ENCODE results near the gene RAB25.

DNA sequence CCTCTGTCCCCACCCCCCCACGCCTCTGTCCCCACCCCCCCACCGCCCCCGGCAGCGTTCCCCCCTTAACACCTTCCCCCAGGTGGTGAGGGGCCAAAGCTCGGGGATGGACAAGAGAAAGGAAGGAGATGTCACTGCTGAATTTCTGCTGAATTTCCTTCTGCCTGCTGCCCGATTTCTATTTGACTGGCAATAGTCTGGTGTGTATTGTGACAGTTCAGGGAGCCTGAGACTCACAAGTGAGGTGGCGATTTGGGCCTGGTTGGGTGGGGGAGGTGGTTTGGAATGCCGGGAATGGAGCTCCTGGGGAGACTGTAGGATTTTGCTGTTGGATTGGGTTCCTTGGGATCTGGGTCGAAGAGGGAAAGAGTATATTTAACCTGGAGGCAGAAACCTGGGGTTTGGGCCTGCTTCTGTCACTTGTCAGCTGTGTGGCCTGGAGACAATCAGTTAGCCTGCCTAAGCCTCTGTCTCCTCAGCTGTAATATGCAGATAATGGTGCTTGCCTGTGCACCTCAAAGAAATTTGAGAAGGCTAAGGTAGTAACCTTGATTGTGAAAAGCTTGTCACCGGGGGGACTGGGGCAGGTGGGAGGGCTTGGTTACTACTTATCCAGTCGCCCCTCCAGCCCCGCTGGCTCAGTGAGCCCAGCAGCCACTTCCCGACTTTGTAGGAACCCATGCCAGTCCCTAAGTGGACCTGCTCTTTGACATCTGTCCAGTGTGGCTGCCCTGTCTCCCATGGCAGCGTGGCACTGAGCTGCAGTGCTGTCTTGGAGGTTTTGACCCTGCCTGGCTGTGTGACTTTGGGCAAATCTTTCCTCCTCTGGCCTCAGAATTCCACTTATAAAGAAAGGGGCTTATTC, 45.9 kb downstream of the RAB25 start:
- TF ChIP-seq POLR2AphosphoS5 (IDR thresholded peaks at IDR 0.05; ENCODE audit: insufficient read depth in 1 of 2, low read depth in 1 of 2): no peak
- TF ChIP-seq, protein P1, sequence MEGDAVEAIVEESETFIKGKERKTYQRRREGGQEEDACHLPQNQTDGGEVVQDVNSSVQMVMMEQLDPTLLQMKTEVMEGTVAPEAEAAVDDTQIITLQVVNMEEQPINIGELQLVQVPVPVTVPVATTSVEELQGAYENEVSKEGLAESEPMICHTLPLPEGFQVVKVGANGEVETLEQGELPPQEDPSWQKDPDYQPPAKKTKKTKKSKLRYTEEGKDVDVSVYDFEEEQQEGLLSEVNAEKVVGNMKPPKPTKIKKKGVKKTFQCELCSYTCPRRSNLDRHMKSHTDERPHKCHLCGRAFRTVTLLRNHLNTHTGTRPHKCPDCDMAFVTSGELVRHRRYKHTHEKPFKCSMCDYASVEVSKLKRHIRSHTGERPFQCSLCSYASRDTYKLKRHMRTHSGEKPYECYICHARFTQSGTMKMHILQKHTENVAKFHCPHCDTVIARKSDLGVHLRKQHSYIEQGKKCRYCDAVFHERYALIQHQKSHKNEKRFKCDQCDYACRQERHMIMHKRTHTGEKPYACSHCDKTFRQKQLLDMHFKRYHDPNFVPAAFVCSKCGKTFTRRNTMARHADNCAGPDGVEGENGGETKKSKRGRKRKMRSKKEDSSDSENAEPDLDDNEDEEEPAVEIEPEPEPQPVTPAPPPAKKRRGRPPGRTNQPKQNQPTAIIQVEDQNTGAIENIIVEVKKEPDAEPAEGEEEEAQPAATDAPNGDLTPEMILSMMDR (IDR thresholded peaks at IDR 0.05): no peak
- TF ChIP-seq POLR2A (IDR thresholded peaks at IDR 0.05): no peak
